ENCODE data around the gene CNTNAP5. TPM values are rescaled to one million over a fixed set of nuclear protein-coding genes. Genes with fewer than 3 reads are reported as not detected.

The CNTNAP5 gene
- total RNA-seq, 1 donor from 2014 or later, result 5.0 TPM

DNA sequence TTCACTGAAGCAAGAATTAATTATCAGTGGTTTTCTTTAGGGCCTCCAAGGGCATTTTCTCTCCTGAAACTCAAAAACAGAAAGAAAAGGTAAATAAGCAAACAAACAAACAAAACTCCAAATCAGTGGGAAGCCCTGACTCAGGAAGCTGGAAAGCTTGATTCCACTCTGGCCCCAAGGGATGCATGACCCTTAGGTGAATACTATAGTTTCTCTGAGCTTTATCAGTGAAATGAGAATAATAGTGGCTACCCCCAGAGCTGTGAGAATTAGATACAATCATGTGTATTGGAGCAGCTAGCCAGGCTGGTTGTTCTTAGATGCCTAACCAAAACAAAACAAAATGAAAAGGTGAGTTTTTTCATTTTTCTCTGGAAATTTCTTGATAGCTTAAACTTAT lies 585.1 kb downstream of the CNTNAP5 start:
- no peak for DNase-seq (ENCODE audit: extremely low spot score, unreplicated experiment)
- TF ChIP-seq, protein P1, sequence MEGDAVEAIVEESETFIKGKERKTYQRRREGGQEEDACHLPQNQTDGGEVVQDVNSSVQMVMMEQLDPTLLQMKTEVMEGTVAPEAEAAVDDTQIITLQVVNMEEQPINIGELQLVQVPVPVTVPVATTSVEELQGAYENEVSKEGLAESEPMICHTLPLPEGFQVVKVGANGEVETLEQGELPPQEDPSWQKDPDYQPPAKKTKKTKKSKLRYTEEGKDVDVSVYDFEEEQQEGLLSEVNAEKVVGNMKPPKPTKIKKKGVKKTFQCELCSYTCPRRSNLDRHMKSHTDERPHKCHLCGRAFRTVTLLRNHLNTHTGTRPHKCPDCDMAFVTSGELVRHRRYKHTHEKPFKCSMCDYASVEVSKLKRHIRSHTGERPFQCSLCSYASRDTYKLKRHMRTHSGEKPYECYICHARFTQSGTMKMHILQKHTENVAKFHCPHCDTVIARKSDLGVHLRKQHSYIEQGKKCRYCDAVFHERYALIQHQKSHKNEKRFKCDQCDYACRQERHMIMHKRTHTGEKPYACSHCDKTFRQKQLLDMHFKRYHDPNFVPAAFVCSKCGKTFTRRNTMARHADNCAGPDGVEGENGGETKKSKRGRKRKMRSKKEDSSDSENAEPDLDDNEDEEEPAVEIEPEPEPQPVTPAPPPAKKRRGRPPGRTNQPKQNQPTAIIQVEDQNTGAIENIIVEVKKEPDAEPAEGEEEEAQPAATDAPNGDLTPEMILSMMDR (conservative IDR thresholded peaks at IDR 0.05), result no peak
- Mint-ChIP-seq H3K27me3 (no peaks in the 10 kb centered on the region), H3K27ac (no peak overlapping the region), H3K36me3 (no peaks in the 10 kb centered on the region), H3K4me3 (no peak overlapping the region), H3K9me3 (no peaks in the 10 kb centered on the region), H3K4me1 (ENCODE audit: unreplicated experiment) (no peaks in the 10 kb centered on the region)

DNA sequence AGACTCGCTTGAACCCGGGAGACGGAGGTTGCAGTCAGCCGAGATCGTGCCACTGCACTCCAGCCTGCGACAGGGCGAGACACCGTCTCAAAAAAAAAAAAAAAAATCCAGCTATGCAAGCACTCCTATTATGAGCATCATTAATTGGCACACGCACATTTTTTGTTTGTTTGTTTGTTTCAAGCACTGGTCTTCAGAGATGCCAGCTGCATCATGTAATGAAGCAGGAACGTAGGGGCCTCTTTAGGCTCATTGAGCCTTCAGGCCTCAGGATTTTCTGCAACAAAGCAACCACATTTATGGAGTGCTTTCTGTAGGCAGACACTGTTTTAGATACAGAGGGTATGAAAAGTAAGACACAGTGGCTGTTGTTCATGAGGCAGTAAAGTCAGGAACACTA lies 585.8 kb downstream of the CNTNAP5 start:
- Mint-ChIP-seq H3K27me3 (no peaks in the 10 kb centered on the region), H3K36me3 (no peaks in the 10 kb centered on the region), H3K4me3 (no peak overlapping the region), H3K9me3 (no peaks in the 10 kb centered on the region), H3K27ac (no peak overlapping the region), H3K4me1 (ENCODE audit: unreplicated experiment) (no peaks in the 10 kb centered on the region)
- TF ChIP-seq, protein P1 (conservative IDR thresholded peaks at IDR 0.05), result no peak
- no peak for DNase-seq (ENCODE audit: extremely low spot score, unreplicated experiment)

DNA sequence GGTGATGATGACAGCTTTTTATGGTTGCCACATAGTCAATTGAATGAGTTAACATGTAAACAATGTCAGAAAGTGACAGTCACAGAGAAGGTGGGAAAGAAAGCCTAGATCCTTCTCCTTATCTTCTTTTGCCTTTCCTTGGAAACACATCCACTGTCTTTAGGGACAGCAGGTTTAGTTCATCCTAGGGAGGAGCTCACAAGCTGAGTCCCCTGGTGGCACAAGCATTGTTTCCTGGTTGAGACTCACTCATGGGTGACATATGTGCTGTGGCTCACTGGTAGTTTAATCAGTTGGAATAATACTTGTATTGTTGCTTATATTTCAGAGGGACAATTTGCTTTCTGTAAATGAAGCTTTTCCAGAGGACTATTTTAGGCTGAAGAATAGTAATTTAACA lies 598.5 kb downstream of the CNTNAP5 start:
- H3K27me3 Mint-ChIP-seq, result no peaks in the 10 kb centered on the region
- TF ChIP-seq, protein P1 (conservative IDR thresholded peaks at IDR 0.05), result no peak
- no peaks in the 10 kb centered on the region for H3K36me3 Mint-ChIP-seq
- H3K27ac Mint-ChIP-seq, result no peak overlapping the region
- DNase-seq (ENCODE audit: extremely low spot score, unreplicated experiment), result no peak
- H3K4me1 Mint-ChIP-seq (ENCODE audit: unreplicated experiment), result no peaks in the 10 kb centered on the region
- peaks cover 5% of the 10 kb centered on the region for H3K9me3 Mint-ChIP-seq
- no peak overlapping the region for H3K4me3 Mint-ChIP-seq

DNA sequence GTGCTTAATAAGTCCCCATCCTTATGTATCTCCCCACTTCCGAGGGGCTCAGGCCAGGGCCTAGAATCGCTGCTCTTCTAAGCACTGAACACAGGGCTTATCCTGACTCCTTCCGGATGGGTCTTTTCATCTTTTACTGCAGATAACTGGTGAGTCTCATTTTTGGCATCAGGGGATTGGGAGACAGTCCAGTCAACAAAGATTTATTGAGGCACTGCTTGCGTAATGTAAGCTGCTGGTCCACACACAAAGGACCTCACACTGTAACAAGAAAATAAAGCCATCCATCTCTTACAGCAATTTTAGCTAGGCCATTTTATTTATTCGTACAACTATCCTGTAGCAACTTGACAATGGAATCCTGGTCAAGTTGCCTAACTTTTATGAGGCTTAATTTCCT lies 600.5 kb downstream of the CNTNAP5 start:
- H3K27ac Mint-ChIP-seq, result no peak overlapping the region
- no peak for DNase-seq (ENCODE audit: extremely low spot score, unreplicated experiment)
- TF ChIP-seq, protein P1 (conservative IDR thresholded peaks at IDR 0.05), result no peak

DNA sequence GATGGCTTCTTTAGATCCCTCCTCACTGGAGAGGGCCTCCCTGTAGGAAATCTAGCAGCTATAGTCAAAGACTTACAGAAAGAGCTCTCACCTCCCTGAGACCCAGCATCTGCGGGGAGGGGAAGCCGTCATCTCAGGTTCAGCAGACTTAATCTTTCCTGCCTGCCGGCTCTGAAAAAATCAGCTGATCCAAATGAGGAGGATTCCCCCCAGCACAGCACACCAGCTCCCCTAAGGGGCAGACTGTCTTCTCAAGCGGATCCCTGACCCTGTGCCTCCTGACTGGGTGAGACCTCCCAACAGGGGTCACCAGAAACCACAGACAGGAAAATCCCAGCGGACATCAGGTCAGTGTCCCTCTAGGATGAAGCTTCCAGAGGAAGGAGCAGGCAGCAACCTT lies 601.9 kb downstream of the CNTNAP5 start:
- Mint-ChIP-seq H3K4me3 (no peak overlapping the region), H3K36me3 (no peaks in the 10 kb centered on the region), H3K27me3 (no peaks in the 10 kb centered on the region), H3K9me3 (peaks cover 13% of the 10 kb centered on the region), H3K4me1 (ENCODE audit: unreplicated experiment) (no peaks in the 10 kb centered on the region), H3K27ac (no peak overlapping the region)
- no peak for DNase-seq (ENCODE audit: extremely low spot score, unreplicated experiment)
- TF ChIP-seq, protein P1 (conservative IDR thresholded peaks at IDR 0.05), result no peak

More for the DNA sequence above, 600.5 kb downstream of the CNTNAP5 start:
- peaks cover 12% of the 10 kb centered on the region for H3K9me3 Mint-ChIP-seq
- no peaks in the 10 kb centered on the region for H3K36me3 Mint-ChIP-seq
- H3K4me3 Mint-ChIP-seq, result no peak overlapping the region
- no peaks in the 10 kb centered on the region for H3K27me3 Mint-ChIP-seq
- H3K4me1 Mint-ChIP-seq (ENCODE audit: unreplicated experiment), result no peaks in the 10 kb centered on the region

DNA sequence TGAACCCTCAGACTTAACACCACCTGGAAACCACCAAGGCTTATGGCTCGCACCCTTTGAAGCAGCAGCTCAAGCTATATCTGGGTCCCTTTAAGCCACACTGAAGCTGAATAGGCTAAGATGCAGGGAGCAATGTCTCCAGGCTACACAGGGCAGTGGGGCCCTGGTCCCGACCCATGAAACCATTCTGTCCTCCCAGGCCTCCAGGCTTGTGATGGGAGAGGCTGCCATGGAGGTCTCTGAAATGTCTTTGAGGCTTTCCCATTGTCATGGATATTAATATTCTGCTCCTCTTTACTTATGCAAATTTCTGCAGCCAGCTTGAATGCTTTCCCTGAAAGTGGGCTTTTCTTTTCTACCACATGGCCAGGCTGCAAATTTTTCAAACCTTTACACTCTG lies 608.7 kb downstream of the CNTNAP5 start:
- no peak for DNase-seq (ENCODE audit: extremely low spot score, unreplicated experiment)
- H3K27ac Mint-ChIP-seq, result no peak overlapping the region
- no peaks in the 10 kb centered on the region for H3K27me3 Mint-ChIP-seq
- TF ChIP-seq, protein P1 (conservative IDR thresholded peaks at IDR 0.05), result no peak
- H3K36me3 Mint-ChIP-seq, result no peaks in the 10 kb centered on the region
- H3K9me3 Mint-ChIP-seq, result peaks cover 12% of the 10 kb centered on the region
- H3K4me1 Mint-ChIP-seq (ENCODE audit: unreplicated experiment), result no peaks in the 10 kb centered on the region
- H3K4me3 Mint-ChIP-seq, result no peak overlapping the region

Data from type B pancreatic cell (in vitro differentiated cells).